GM12878 (cell line): Measurements from ENCODE around the gene ZNF451.
"Not testable (repeated sequence)": the region's sequence is repeated elsewhere in the genome, so short reads cannot be mapped to it uniquely, and the experiment has no call there.

Experiments used
- BRCA1 ChIP-seq: IDR thresholded peaks from 2 replicates; pipeline ENCODE4 v1.6.1; 2011; ENCODE audit warnings: low read depth, low read length, improper control_type of control experiment
- CHD2 ChIP-seq: IDR thresholded peaks from 2 replicates; pipeline ENCODE4 v1.6.1; 2011; ENCODE audit warnings: low read depth, low read length, improper control_type of control experiment, borderline replicate concordance
- TF ChIP-seq, protein P1 (sequence below): fragments of 450-650 bp; IDR thresholded peaks from 2 replicates; pipeline ENCODE4 v1.6.1; 2017; ENCODE audit warnings: mild to moderate bottlenecking

- TF ChIP-seq, protein P1, sequence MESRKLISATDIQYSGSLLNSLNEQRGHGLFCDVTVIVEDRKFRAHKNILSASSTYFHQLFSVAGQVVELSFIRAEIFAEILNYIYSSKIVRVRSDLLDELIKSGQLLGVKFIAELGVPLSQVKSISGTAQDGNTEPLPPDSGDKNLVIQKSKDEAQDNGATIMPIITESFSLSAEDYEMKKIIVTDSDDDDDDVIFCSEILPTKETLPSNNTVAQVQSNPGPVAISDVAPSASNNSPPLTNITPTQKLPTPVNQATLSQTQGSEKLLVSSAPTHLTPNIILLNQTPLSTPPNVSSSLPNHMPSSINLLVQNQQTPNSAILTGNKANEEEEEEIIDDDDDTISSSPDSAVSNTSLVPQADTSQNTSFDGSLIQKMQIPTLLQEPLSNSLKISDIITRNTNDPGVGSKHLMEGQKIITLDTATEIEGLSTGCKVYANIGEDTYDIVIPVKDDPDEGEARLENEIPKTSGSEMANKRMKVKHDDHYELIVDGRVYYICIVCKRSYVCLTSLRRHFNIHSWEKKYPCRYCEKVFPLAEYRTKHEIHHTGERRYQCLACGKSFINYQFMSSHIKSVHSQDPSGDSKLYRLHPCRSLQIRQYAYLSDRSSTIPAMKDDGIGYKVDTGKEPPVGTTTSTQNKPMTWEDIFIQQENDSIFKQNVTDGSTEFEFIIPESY = not testable (repeated sequence)
- TF ChIP-seq CHD2 = peak; percentile 72
- TF ChIP-seq BRCA1 = not testable (repeated sequence)
Observed at GRCh38 chr6:57046332-57047256, 43.4 kb upstream of the ZNF451 start, which contains the start of gene KIAA1586.
